ENCODE data around the gene CIC. TPM values are rescaled to one million over a fixed set of nuclear protein-coding genes. Genes with fewer than 3 reads are reported as not detected.

Gene CIC
- total RNA-seq, 4 donors from 2014 or later, result 25.1 to 54.9 (median 27.9) TPM

- Histone ChIP-seq H3K9me3 (no peaks in the 10 kb centered on the region), H3K4me1 (peaks cover 8 to 15% (median 10%) of the 10 kb centered on the region in 3 donors), H3K36me3 (no peaks in the 10 kb centered on the region), H3K4me3 (no peak overlapping the region), H3K27ac (no peak overlapping the region), H3K27me3 (peaks cover 0 to 62% (median 7%) of the 10 kb centered on the region in 4 donors)
- no peak for DNase-seq
- intact Hi-C loops (cut with DNase I), result no loop called here
- 76 to 77% methylated on average over 4 to 5 of the region's 5 CpGs for WGBS, 2 donors
- TF ChIP-seq POLR2A (IDR thresholded peaks at IDR 0.05) (no peak), CTCF (IDR thresholded peaks at IDR 0.05) (no peak)
Observed at GRCh38 chr19:42315024-42315423, 46.0 kb downstream of the CIC start.

- peaks cover 0 to 49% (median 7%) of the 10 kb centered on the region in 4 donors for H3K27me3 ChIP-seq
- H3K4me3 ChIP-seq, result no peak overlapping the region
- peaks cover 8 to 15% (median 10%) of the 10 kb centered on the region in 3 donors for H3K4me1 ChIP-seq
- 37 to 44% methylated on average over 17 to 23 of the region's 28 CpGs for WGBS, 2 donors
- H3K36me3 ChIP-seq, result no peaks in the 10 kb centered on the region
- intact Hi-C loops (cut with DNase I), result no loop called here
- no peak for TF ChIP-seq POLR2A (IDR thresholded peaks at IDR 0.05)
- no peak for TF ChIP-seq CTCF (IDR thresholded peaks at IDR 0.05)
- no peak overlapping the region for H3K27ac ChIP-seq
- DNase-seq, result no peak
- no peaks in the 10 kb centered on the region for H3K9me3 ChIP-seq
Observed at GRCh38 chr19:42316223-42317211, 47.5 kb downstream of the CIC start.

GRCh38 chr19:42317535-42317934, 48.5 kb downstream of the CIC start:
- Histone ChIP-seq H3K9me3 (no peaks in the 10 kb centered on the region), H3K27me3 (peaks cover 0 to 46% (median 6%) of the 10 kb centered on the region in 4 donors), H3K4me3 (no peak overlapping the region), H3K4me1 (peaks cover 8 to 15% (median 10%) of the 10 kb centered on the region in 3 donors), H3K36me3 (no peaks in the 10 kb centered on the region), H3K27ac (no peak overlapping the region)
- TF ChIP-seq POLR2A (IDR thresholded peaks at IDR 0.05) (no peak), CTCF (IDR thresholded peaks at IDR 0.05) (no peak)
- WGBS, 2 donors, result 83 to 88% methylated on average over 6 to 9 of the region's 13 CpGs
- DNase-seq, result no peak
- intact Hi-C loops (cut with DNase I), result no loop called here

- intact Hi-C loops (cut with DNase I), result loop anchor here (10.0 kb wide), 1 partner anchor 188 kb away; the partner anchor contains the start of gene POU2F2
Observed at GRCh38 chr19:42322305-42322704, 53.3 kb downstream of the CIC start.

More at GRCh38 chr19:42322305-42322704, 53.3 kb downstream of the CIC start:
- Histone ChIP-seq H3K27ac (no peak overlapping the region), H3K27me3 (peaks cover 9 to 32% (median 11%) of the 10 kb centered on the region in 4 donors), H3K4me1 (peaks cover 23 to 35% (median 24%) of the 10 kb centered on the region in 3 donors), H3K36me3 (no peaks in the 10 kb centered on the region), H3K9me3 (no peaks in the 10 kb centered on the region), H3K4me3 (no peak overlapping the region)
- WGBS, 2 donors, result 54 to 65% methylated on average over 9 of the region's 9 CpGs
- DNase-seq, result no peak
- TF ChIP-seq CTCF (IDR thresholded peaks at IDR 0.05), result no peak
- no peak for TF ChIP-seq POLR2A (IDR thresholded peaks at IDR 0.05)

Measured in esophagus squamous epithelium (tissue), 5 donors.